Endothelial cell of hepatic sinusoid (primary cell): Measurements from ENCODE around the gene MLPH.
"Not testable (repeated sequence)": the region's sequence is repeated elsewhere in the genome, so short reads cannot be mapped to it uniquely, and the experiment has no call there.

ENCODE experiments used
- in situ Hi-C: cut with HindIII; loops from 2 replicates; pipeline ENCODE4 v1.10.0; 2017; ENCODE audit warnings: low sequenced_read_pairs

MLPH gene

DNA sequence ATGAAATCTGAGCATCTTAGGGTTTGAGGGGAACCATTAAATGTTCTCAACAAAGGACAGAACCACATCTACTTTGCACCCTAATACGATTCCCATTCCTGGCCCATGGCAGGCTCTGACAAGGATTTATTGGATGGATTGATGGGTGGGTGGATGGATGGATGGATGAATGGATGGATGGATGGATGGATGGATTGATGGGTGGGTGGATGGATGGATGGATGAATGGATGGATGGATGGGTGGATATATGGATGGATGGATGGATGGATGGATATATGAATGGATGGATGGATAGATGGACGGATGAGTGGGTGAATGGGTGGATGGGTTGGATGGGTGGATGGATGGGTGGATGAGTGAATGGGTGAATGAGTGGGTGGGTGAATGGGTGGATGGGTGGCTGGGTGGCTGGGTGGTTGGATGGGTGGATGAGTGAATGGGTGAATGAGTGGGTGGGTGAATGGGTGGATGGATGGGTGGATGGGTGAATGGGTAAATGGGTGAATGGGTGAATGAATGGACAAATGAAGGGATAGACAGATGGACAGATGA, 29.6 kb upstream of the MLPH start:
- in situ Hi-C loops = no loop called here

GRCh38 chr2:237458519-237458918, 28.5 kb upstream of the MLPH start:
- in situ Hi-C loops = no loop called here

- in situ Hi-C loops = no loop called here
Measured at GRCh38 chr2:237459226-237459625, 27.8 kb upstream of the MLPH start.

DNA sequence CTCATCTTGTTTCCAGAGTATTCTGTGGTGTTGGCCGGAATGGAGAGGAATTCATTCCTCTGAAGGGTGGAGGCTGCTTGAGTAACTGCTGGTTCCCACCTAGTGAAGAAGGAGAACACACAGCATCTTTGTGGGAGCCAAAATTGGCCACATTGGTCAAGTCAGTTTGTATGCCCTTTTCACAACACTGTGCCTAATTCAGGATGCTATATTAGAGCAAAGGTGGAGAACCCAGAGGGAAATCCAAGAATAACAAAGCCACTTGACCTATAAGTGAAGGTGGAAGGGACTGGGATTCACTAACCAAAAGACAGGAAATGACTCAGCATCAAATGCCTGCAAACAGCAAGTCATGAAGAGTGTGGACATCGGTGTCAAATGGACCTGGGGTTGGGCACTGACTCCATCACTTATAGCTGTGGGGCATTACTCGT, 27.3 kb upstream of the MLPH start:
- in situ Hi-C loops = no loop called here

GRCh38 chr2:237464757-237465391, 22.2 kb upstream of the MLPH start:
- in situ Hi-C loops = no loop called here

GRCh38 chr2:237465515-237466148, 21.4 kb upstream of the MLPH start:
- in situ Hi-C loops = no loop called here

DNA sequence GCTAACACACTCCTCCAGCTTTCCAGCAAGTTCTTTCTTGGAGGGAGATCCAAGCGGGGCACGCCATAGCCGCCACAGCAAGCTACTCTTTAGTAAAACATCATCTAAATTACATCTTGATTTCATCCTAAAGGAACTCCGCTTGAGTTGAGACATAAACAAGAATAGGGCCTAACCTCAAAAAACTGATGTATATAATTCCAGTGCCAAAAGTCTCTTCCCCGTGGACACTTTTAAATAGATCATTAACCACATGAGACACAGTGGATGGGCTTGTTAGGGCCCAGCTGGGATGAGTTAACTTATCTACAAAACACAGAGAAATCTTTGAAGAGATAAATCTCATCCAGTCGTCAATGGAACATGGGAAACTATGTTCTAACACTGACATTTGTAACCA, 20.8 kb upstream of the MLPH start:
- in situ Hi-C loops = no loop called here

DNA sequence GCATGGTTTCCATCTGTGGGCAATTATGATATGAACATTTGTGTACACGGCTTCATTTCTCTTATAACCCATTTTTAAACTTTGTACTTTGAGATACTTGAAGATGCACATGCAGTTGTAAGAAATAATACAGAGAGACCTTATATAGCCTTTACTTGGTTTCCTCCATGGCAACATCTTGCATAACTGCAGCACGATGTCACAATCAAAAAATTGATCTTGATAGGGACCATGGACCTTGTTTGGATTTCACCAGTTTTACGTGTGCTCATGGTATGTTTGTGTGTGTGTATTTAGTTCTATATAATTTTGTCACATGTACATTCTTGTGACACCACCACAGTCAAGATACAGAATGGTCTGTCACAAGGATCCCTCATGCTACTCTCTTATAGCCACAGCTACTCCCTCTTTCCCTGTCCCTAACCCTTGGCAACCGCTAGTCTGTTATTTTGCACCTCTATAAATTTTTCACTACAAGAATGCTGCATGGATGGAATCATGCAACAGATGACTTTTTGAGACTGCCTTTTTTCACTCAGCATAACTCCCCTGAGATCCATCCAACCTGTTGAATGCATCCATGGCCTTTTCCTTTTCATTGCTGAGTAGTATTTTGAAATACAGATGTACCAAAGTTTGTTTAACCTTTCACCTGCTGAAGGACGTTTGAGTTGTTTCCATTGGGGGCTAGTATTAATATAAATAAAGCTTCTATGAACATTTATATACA, 19.4 kb upstream of the MLPH start:
- in situ Hi-C loops = no loop called here

DNA sequence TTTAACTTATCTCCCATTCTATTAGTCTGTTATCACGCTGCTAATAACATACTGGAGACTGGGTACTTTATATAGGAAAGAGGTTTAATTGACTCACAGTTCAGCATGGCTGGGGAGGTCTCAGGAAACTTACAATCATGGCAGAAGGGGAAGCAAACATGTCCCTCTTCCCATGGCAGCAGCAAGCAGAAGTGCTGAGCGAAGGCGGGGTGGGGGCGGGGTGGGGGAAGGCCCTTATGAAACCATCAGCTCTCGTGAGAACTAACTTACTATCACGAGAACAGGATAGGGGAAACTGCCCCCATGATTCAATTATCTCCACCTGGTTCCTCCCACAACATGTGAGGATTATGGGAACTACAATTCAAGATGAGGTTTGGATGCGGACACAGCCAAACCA, 17.6 kb upstream of the MLPH start:
- in situ Hi-C loops = not testable (repeated sequence)

DNA sequence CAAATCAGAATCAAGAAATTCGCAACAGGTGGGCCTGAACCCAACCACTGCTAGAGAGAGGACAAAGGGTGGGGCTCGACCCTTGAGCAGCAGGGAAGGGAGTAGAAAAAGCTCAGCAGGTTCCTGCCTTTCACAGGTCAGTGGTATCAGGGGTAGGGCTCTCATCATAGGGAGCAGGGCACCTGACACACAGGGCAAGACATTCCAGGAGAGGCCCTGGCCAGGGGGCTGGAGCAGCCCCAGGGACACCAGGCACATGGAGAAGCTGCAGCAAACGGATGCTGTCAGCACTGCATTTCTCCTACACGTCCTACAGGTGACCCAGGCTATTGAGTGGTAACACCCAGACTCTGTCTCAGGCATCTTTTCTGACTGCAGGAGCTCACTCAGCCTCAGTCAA, 17.2 kb upstream of the MLPH start:
- in situ Hi-C loops = no loop called here

- in situ Hi-C loops = no loop called here
Measured at GRCh38 chr2:237470914-237471313, 16.1 kb upstream of the MLPH start.

DNA sequence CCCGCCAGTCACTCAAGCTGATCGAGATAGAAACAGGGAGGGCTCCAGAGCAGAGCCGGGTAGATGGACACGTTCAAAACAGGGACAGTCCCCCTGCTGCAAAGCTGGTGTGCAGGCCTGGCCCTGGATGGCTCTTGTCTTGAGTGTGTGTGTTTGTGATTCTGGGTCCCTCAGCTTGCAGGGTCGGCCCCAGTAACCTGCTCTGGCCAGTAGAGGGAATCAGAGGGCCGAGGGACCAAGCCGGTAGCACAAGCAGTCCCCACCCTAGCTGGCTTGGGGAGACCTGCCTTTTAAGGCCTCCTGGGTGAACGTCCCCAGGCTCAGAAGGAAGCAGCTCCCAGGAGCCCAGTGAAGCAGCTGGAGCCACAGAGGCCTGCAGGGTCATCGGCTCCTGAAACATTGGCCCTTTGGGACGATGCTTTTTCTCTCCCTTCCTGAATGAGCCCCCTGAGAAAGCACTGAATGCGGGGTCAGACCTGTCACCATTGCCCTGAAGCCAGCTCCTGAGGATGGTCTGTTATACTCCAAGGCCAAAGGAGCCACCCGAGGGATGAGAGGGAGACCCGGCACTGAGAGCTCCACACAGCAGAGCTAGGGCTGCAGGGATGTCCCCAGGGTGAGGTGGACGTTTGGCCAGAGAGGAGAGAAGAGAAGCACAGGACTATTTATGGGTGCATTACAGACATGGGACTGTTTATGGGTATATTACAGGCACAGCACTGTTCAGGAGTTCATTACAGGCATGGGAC, 15.4 kb upstream of the MLPH start:
- in situ Hi-C loops = no loop called here

- in situ Hi-C loops = no loop called here
Measured at GRCh38 chr2:237472187-237472712, 14.8 kb upstream of the MLPH start.

DNA sequence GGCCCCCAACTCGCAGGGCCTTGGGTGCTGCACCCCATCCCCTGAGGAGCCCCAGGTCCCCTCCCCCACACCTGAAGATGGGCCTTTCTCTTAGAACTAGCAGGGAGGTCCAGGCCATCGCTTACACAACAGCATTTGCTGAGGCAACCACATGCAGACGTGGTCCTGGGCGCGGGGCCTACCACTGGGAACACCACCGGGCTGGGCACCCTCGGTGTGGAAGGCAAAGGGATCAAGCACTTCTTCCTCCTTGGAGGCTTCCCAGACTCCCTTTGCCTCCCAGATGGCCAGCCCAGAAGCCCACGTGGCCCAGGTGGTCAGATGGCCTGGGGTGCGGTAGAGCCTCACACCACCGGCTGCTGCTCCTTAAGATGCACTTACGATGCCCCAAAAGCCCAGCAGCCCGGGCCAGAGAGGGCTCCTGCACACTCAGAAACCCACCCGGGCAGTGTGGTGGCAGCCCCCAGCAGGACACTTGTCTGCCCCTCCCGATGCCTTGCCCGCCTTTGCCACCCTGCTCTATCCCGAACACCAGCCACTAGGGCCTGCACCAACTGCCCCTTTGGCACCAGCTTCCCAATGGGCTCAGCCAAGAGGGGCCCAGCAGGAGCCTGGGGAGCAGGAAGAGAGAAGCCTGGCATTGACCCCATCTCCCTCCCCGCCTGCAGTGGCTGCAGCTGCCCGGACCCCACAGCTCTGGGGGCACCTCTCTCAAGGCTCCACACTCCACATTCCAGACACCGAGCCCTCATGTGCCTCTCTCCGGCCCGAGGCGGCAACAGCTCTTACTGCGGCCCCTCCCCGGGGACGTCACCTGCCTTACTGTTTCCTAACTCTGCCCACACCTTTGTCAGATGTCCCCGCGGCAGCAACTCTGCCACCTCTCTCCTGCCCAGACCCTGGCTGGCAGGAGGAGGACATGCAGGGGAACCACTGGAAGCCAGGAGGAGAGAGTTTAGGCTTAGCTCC, 13.9 kb upstream of the MLPH start:
- in situ Hi-C loops = no loop called here

DNA sequence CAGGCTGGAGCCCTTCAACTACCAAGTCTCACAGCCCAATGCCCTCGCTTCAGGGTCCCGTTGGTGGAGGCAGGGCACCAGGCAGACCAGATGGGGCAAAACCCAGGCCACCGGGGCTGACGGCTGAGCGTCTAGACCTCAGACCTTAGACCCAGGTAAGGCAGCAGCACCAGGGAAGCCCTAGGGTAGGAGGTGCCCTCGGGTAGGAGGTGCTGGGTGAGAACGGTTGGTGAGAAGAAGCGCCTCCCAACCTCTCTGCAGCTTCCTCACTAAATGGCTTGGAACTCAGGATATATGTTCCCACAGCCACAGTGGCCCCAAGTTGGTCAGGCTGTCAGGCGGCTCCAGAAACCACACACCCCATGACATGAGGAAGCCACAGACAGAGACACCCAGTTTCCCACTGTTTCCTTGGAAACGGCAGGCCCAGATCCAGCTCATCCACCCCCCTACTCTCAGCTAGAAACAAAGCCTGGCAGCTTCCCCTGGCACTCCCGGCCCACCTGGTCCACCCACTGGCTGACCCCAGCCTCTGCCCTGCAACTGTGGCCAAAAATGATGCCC, 13.1 kb upstream of the MLPH start:
- in situ Hi-C loops = no loop called here

DNA sequence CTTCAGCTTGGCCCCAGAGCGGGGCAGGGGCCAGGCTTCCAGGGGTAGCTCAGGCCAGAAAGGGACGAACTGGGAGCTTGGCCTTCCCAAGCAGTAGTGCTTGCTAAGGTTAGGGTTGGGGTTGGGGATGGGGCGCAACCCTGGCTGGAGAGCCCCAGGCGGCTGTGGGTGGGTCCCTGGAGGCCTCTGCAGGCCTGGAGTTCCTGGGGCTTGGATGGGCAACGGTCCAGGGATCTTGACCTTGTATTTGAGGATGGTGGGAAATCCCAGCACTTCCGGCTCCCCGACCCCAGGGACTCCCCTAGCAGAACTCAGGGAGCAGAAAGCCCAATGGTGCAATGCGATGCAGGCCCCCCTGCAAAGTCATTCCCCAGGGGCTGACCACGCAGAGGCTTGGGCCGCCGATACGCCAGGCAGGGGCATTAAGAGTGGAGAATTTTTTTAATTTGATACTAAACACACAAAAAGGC, 12.6 kb upstream of the MLPH start:
- in situ Hi-C loops = no loop called here

DNA sequence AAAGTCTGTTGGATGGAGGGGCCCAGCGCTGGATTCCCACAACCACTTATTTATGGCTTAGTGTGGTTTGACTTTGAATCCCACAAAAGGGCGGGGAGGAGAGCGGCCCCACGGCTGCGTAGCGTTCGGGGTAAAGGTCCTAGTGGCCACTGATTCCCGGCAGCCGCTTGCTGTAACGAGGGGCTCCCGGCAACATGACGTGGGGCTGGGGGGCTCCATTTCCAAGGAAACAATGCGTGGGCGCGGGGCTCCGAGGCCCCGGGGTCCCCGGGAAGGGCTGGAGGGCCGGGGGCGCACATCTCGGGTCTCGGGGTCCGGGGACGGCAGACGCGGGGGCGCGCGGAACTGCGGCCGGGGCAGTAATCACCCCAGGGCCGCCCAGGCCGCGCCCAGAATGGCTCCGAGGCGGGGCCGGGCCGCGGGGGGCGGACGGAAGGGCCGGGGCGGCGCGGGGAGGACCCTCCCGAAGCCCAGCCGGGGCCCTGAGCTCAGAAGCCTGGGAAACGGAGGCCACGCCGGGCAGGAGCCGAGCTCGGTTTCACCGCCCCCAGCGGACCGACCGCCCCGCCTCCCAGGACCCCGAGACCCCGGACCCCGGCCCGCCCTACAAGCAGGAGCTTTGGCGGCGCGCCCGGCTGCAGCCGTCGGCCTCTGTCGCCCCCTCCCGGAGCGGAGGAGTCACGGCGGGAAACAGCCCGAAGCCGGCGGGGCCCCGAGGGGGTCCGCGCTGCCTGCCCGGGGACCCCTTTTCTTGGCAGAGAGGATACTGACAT, 11.9 kb upstream of the MLPH start:
- in situ Hi-C loops = loop anchor here (5.0 kb wide), 1 partner anchor 63 kb away; the partner anchor contains the start of gene COL6A3

DNA sequence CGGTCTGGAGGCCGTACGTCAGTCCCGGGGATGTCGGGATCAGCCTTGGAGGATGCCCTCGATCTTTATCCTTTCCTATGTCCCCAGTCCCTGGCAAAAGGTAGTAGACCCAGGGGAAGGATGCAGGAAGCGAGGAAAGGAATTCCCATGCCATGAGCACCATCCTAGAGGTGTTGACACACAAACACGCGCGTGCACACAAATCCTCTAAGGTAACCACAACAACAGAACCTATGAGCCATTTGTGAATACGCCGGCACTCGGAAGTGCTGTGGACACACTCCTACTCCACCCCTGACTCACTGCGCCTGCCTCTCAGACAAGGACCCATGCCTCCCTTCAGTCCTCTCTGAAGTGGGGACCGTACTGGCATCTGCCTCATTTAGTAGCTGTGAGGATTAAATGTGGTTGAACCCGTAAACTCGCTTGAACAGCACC, 11.3 kb upstream of the MLPH start:
- in situ Hi-C loops = loop anchor here (5.0 kb wide), 1 partner anchor 63 kb away; the partner anchor contains the start of gene COL6A3
